Right atrium auricular region (tissue), 2 donors: ENCODE data around the gene SYT12. TPM values are rescaled to one million over a fixed set of nuclear protein-coding genes. Genes with fewer than 3 reads are reported as not detected.

ENCODE experiments used
- DNase-seq: peaks from one replicate; pipeline ENCODE4 v3.0.0-alpha.2; 2019; ENCODE audit warnings: low spot score
- H3K27ac ChIP-seq, 2 donors: fragments of 200-600 bp; sonication (generic); 1 replicate in 1 of 2; 2 replicates in 1 of 2; pipeline ENCODE4 v1.5.1; 2016 to 2019
- H3K27me3 ChIP-seq, 2 donors: fragments of 200-600 bp; sonication (generic); one replicate each; pipeline versions ENCODE4 v1.5.1 to v1.6.0; 2017 to 2019
- H3K36me3 ChIP-seq: fragments of 200-600 bp; sonication (generic); one replicate; pipeline ENCODE4 v1.5.1; 2016
- H3K4me1 ChIP-seq, 2 donors: fragments of 200-600 bp; sonication (generic); one replicate each; pipeline versions ENCODE4 v1.5.1 to v1.6.0; 2017 to 2019
- H3K4me3 ChIP-seq, 2 donors: fragments of 200-600 bp; sonication (generic); 1 replicate in 1 of 2; 2 replicates in 1 of 2; pipeline ENCODE4 v1.5.1; 2017 to 2019; ENCODE audit warnings: mild to moderate bottlenecking in 1 of 2, moderate library complexity in 1 of 2
- H3K9me3 ChIP-seq, 2 donors: fragments of 200-600 bp; sonication (generic); one replicate each; pipeline ENCODE4 v1.5.1; 2019
- CTCF ChIP-seq, 2 donors: fragments of 200-600 bp; sonication (generic); IDR thresholded peaks; one replicate each; pipeline ENCODE4 v1.5.1; 2019; ENCODE audit warnings: antibody characterized with exemption in 2 of 2
- total RNA-seq, 2 donors: library from RNA; depleted of rRNA; stranded (reverse); fragments of >200 nt; gene quantifications; one replicate each; pipeline ENCODE4 v1.1.0, GENCODE V29; 2016

SYT12 gene
- total RNA-seq, 2 donors from 2014 or later = 0.44 to 0.59 TPM

GRCh38 chr11:67059671-67060070, 36.7 kb downstream of the SYT12 start:
- Histone ChIP-seq H3K4me1 (peaks cover 0 to 30% of the 10 kb centered on the region in 2 donors), H3K36me3 (no peaks in the 10 kb centered on the region), H3K27ac (peak overlapping the region in 1 of 2 donors; percentile 36), H3K4me3 (no peak overlapping the region), H3K9me3 (no peaks in the 10 kb centered on the region), H3K27me3 (no peaks in the 10 kb centered on the region)
- no peak for DNase-seq
- TF ChIP-seq CTCF (IDR thresholded peaks at IDR 0.05) = no peak

DNA sequence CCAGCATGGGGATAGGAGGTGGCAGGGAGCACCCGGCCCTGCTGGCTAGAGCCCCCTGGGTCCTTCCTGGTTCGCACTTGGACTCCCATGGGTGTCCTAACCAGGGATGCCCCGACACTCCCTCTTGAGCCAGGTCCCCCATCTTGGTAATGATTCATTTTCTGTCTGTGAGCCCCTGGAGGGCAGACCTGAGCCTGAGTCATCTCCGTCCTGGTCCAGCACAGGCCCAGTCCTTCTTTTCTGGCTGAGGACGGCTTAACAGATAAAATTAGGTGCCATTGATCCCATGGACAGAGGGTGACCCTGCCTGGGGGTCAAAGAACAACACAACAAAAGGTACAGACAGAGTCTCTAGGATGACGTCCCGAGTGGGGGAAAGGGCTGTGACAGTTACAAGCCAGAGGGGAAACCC, 37.2 kb downstream of the SYT12 start:
- no peaks in the 10 kb centered on the region for H3K9me3 ChIP-seq
- no peaks in the 10 kb centered on the region for H3K36me3 ChIP-seq
- H3K4me3 ChIP-seq = no peak overlapping the region
- peak overlapping the region in 1 of 2 donors; percentile 36 for H3K27ac ChIP-seq
- TF ChIP-seq CTCF (IDR thresholded peaks at IDR 0.05) = no peak
- DNase-seq = no peak
- peaks cover 0 to 26% of the 10 kb centered on the region in 2 donors for H3K4me1 ChIP-seq
- no peaks in the 10 kb centered on the region for H3K27me3 ChIP-seq

DNA sequence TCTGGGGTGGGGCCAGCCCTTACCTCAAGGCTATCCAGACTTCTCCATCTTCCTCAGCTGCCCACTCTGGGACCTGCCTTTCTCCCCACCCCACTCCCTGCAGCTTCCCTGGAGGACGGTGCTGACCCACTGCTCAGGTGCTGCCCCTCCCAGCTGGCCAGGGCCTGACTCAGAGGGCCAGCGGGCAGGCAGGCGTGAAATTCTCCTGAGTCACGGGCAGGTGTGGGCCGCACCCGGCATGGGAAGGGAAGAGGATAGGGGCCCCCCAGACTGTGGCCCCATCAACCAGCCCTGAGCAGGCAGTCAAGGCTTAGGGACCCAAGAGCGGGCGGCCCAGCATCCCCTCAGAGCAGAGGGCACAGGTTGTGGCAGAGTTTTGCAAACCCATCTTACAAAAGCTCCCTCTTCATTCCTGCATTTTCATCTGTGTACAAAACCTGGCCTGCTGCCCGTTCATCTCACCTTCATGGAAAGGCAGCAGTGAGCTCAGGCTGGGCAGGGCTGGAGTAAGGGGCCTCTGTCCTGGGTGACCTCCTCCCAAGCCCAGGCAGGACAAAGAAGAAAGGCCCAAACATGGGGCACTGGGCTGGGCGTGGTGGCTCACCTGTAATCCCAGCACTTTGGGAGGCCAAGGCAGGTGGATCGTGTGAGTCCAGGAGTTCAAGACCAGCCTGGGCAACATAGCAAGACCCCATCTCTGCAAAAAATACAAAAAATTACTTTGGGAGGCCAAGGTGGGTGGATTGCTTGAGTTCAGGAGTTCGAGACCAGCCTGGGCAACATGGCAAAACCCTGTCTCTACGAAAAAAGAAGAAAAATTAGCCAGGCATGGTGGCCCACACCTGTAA, 39.8 kb downstream of the SYT12 start:
- no peaks in the 10 kb centered on the region for H3K36me3 ChIP-seq
- no peak overlapping the region for H3K27ac ChIP-seq
- no peaks in the 10 kb centered on the region for H3K27me3 ChIP-seq
- DNase-seq = no peak
- peaks cover 0 to under 1% of the 10 kb centered on the region in 2 donors for H3K4me1 ChIP-seq
- H3K9me3 ChIP-seq = no peaks in the 10 kb centered on the region
- H3K4me3 ChIP-seq = no peak overlapping the region
- TF ChIP-seq CTCF (IDR thresholded peaks at IDR 0.05) = no peak

DNA sequence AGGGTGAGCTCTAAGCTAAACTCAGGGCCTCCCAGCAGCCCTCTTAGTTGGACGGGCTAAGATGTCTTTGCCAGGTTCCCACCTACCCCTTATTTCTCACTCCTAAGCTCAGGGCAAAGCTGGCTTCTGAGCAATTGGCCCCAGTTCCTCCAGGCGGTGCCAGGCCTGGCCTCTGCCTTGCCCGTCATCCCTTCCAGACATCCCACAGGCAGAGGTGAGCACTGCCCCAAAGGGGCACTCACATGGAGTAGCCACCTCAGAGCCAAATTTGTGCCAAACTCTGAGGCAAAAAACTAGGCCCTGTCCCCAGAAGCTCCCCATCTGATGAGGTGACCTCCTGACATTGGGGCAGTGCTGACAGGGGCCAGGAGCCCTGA, 43.4 kb downstream of the SYT12 start:
- Histone ChIP-seq H3K36me3 (no peaks in the 10 kb centered on the region), H3K27ac (no peak overlapping the region), H3K9me3 (no peaks in the 10 kb centered on the region), H3K4me3 (no peak overlapping the region), H3K27me3 (no peaks in the 10 kb centered on the region), H3K4me1 (peaks cover 0 to under 1% of the 10 kb centered on the region in 2 donors)
- DNase-seq = no peak
- no peak for TF ChIP-seq CTCF (IDR thresholded peaks at IDR 0.05)

DNA sequence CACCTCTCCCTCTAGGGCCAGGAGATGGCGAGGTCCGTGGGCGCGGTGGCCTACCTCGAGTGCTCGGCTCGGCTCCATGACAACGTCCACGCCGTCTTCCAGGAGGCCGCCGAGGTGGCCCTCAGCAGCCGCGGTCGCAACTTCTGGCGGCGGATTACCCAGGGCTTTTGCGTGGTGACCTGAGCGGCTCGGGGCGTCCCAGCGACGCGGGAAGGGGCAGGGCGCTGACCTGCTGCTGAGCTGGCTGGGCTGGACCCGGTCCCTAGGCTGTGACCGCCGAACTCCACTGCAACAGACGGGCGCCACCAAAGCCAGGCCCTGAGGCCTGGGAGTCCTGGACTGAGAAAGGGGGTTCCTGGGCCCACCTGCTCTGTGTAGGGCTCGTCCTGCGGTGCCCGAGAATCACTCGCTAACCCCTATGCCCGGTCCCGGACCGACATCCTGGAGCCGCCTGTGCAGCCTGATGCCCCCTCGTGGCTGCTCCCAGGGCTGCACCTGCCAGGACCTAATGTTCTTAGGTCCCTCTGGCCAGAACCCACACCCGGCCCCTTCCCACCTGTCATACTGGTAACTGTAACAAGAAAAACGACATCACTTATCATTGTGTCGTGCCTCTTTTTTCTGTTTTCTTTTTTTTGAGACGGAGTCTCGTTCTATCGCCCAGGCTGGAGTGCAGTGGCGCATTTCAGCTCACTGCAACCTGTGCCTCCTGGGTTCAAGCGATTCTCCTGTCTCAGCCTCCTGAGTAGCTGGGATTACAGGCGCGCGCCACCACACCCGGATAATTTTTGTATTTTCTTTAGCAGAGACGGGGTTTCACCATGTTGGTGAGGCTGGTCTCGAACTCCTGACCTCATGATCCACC, 48.7 kb downstream of the SYT12 start:
- no peaks in the 10 kb centered on the region for H3K9me3 ChIP-seq
- TF ChIP-seq CTCF (IDR thresholded peaks at IDR 0.05) = peak; percentile 87 to 92
- no peak overlapping the region for H3K27ac ChIP-seq
- H3K4me1 ChIP-seq = peaks cover 0 to 6% of the 10 kb centered on the region in 2 donors
- no peaks in the 10 kb centered on the region for H3K27me3 ChIP-seq
- DNase-seq = peak; percentile 87
- no peaks in the 10 kb centered on the region for H3K36me3 ChIP-seq
- H3K4me3 ChIP-seq = peak overlapping the region; percentile 15 to 38
